HepG2 (cell line): ENCODE measurements around the gene DPYD. TPM values are rescaled to one million over a fixed set of nuclear protein-coding genes. Genes with fewer than 3 reads are reported as not detected.

Source experiments
- CBX1 ChIP-seq: IDR thresholded peaks from one replicate; pipeline ENCODE4 v1.6.1; 2016; ENCODE audit warnings: antibody characterized with exemption, low read depth
- HOMEZ ChIP-seq: IDR thresholded peaks from 2 replicates; pipeline ENCODE4 v1.6.1; 2016; ENCODE audit warnings: low read depth
- KDM2A ChIP-seq: sonication (generic); formaldehyde crosslinking; IDR thresholded peaks from 2 replicates; pipeline ENCODE4 v1.4.0; 2020; ENCODE audit warnings: low read depth, missing genetic modification reagents, borderline replicate concordance
- MATR3 ChIP-seq: sonication (generic); formaldehyde crosslinking; IDR thresholded peaks from 2 replicates; pipeline ENCODE4 v1.4.0; 2020; ENCODE audit warnings: missing genetic modification reagents
- MYNN ChIP-seq: sonication (generic); formaldehyde crosslinking; IDR thresholded peaks from 2 replicates; pipeline ENCODE4 v1.4.0; 2020; ENCODE audit warnings: mild to moderate bottlenecking, low read depth, missing genetic modification reagents
- SETDB1 ChIP-seq: sonication (generic); formaldehyde crosslinking; IDR thresholded peaks from 2 replicates; pipeline ENCODE4 v1.5.1; 2020; ENCODE audit warnings: missing genetic modification reagents, mild to moderate bottlenecking, borderline replicate concordance
- USF2 ChIP-seq, 2 experiments: sonication (generic) in 1 of 2; formaldehyde crosslinking in 1 of 2; IDR thresholded peaks; 2 replicates each; pipeline versions ENCODE4 v1.5.1 to v1.6.1; 2011 to 2020; ENCODE audit warnings: borderline replicate concordance in 1 of 2, low read depth in 1 of 2, low read length in 1 of 2, mild to moderate bottlenecking in 1 of 2, missing genetic modification reagents in 1 of 2, moderate library complexity in 1 of 2
- ZBTB46 ChIP-seq: sonication (generic); formaldehyde crosslinking; IDR thresholded peaks from 2 replicates; pipeline ENCODE4 v1.4.0; 2020; ENCODE audit warnings: mild to moderate bottlenecking, missing genetic modification reagents, borderline replicate concordance
- ZNF629 ChIP-seq: sonication (generic); formaldehyde crosslinking; conservative IDR thresholded peaks from 2 replicates; pipeline ENCODE4 v1.5.0; 2020; ENCODE audit warnings: missing genetic modification reagents
- polyA plus RNA-seq, 8 experiments: library from polyadenylated mRNA; depleted of rRNA in 3 of 8; stranded (reverse) in 7 of 8; unstranded in 1 of 8; fragments of >200 nt; fragmentation: Illumina TruSeq in 4 of 8; extraction: Trizol in 4 of 8; gene quantifications; 2 replicates each; pipeline versions ENCODE4 v1.2.1 to v1.2.3, GENCODE V29; 2011 to 2016; ENCODE audit warnings: low read depth in 4 of 8, missing spikeins in 1 of 8, mixed read lengths in 1 of 8; ENCODE audit not compliant: insufficient read depth in 1 of 8
- total RNA-seq, 5 experiments: library from RNA; depleted of rRNA; stranded (reverse); fragments of >200 nt; fragmentation: Illumina TruSeq; extraction: Trizol; gene quantifications; 2 replicates each; pipeline ENCODE4 v1.2.3, GENCODE V29; 2016; ENCODE audit warnings: low read depth in 1 of 5
- TF ChIP-seq, protein P1 (sequence below): sonication (generic); formaldehyde crosslinking; IDR thresholded peaks from 2 replicates; pipeline ENCODE4 v1.5.0; 2020; ENCODE audit warnings: mild to moderate bottlenecking, missing genetic modification reagents
- TF ChIP-seq, protein P2 (sequence below): sonication (generic); formaldehyde crosslinking; IDR thresholded peaks from 2 replicates; pipeline ENCODE4 v1.4.0; 2020; ENCODE audit warnings: missing genetic modification reagents

Gene DPYD
- total and polyA plus RNA-seq, 2 of the 13 experiments (the other 11 are each of a cell fraction or from before 2014, with no cell fraction given), result 1.3 to 3.4 TPM

DNA sequence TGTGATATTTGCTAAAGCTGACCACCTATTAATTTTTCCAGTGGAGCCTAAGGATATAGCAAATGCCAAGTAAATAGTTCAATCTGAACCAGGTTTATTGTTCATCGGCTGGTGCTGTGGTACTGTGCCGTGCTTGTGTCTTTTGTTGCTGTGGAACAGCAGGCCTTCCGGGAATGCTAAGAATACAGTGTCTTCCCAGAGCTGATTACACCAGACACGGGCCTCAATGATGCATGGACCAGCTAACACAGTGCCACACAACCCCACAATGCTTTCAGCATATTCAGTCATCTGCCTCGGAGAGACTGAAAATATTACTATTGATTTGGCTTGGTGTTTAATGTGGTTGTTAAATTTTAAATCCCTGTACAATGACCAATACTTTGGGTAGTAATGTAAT, 783.8 kb downstream of the DPYD start (continued):
- TF ChIP-seq, protein P1, sequence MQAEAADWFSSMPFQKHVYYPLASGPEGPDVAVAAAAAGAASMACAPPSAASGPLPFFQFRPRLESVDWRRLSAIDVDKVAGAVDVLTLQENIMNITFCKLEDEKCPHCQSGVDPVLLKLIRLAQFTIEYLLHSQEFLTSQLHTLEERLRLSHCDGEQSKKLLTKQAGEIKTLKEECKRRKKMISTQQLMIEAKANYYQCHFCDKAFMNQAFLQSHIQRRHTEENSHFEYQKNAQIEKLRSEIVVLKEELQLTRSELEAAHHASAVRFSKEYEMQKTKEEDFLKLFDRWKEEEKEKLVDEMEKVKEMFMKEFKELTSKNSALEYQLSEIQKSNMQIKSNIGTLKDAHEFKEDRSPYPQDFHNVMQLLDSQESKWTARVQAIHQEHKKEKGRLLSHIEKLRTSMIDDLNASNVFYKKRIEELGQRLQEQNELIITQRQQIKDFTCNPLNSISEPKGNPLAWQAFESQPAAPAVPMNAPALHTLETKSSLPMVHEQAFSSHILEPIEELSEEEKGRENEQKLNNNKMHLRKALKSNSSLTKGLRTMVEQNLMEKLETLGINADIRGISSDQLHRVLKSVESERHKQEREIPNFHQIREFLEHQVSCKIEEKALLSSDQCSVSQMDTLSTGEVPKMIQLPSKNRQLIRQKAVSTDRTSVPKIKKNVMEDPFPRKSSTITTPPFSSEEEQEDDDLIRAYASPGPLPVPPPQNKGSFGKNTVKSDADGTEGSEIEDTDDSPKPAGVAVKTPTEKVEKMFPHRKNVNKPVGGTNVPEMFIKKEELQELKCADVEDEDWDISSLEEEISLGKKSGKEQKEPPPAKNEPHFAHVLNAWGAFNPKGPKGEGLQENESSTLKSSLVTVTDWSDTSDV, result no peak
- TF ChIP-seq MYNN (no peak), MATR3 (CRISPR knock-in tag) (no peak), CBX1 (no peak), HOMEZ (CRISPR knock-in tag) (no peak), SETDB1 (CRISPR knock-in tag) (no peak), ZNF629 (CRISPR knock-in tag) (no peak), ZBTB46 (CRISPR knock-in tag) (no peak), KDM2A (CRISPR knock-in tag) (no peak), USF2 (IDR thresholded peaks at IDR 0.05; ENCODE audit: low read depth, low read length) (no peak), USF2 (CRISPR knock-in tag; IDR thresholded peaks at IDR 0.05; ENCODE audit: borderline replicate concordance) (no peak)
- TF ChIP-seq, protein P2, sequence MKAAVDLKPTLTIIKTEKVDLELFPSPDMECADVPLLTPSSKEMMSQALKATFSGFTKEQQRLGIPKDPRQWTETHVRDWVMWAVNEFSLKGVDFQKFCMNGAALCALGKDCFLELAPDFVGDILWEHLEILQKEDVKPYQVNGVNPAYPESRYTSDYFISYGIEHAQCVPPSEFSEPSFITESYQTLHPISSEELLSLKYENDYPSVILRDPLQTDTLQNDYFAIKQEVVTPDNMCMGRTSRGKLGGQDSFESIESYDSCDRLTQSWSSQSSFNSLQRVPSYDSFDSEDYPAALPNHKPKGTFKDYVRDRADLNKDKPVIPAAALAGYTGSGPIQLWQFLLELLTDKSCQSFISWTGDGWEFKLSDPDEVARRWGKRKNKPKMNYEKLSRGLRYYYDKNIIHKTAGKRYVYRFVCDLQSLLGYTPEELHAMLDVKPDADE (CRISPR knock-in tag), result no peak
